Activated T-helper 1 cell treated with anti-CD3 and anti-CD28 coated beads, Interleukin-12 subunit alpha, Interleukin-12 subunit beta, Interleukin-2, Interleukin-4 antibody, amounts not matched to agents 30 ng/mL and 10 ng/mL and 1 ng/mL, durations not matched to agents 14 hours and 24 hours and 36 hours (primary cell): ENCODE results near the gene EFEMP1. TPM values are rescaled to one million over a fixed set of nuclear protein-coding genes. Genes with fewer than 3 reads are reported as not detected.

Source experiments
- DNase-seq: peaks from one replicate; pipeline ENCODE4 v3.0.0; 2021; ENCODE audit warnings: low spot score
- H3K27ac Mint-ChIP-seq: one replicate; pipeline ENCODE4 v1.8.0; 2021; ENCODE audit warnings: mild to moderate bottlenecking, mixed read lengths
- H3K27me3 Mint-ChIP-seq: one replicate; pipeline ENCODE4 v1.8.0; 2022; ENCODE audit warnings: mild to moderate bottlenecking, moderate library complexity, mixed read lengths; ENCODE audit not compliant: insufficient read depth
- H3K36me3 Mint-ChIP-seq: one replicate; pipeline ENCODE4 v1.8.0; 2021; ENCODE audit warnings: low read depth, mixed read lengths
- H3K4me1 Mint-ChIP-seq: one replicate; pipeline ENCODE4 v1.8.0; 2021; ENCODE audit warnings: low read depth, mixed read lengths
- H3K4me3 Mint-ChIP-seq: one replicate; pipeline ENCODE4 v1.8.0; 2021; ENCODE audit warnings: mild to moderate bottlenecking, moderate library complexity, mixed read lengths
- H3K9me3 Mint-ChIP-seq: one replicate; pipeline ENCODE4 v1.8.0; 2021; ENCODE audit warnings: mixed read lengths
- intact Hi-C: fragments of 100-400 bp; cut with micrococcal nuclease; formaldehyde crosslinking; loops from one replicate; pipeline ENCODE4 v1.15.1; 2024
- total RNA-seq: library from RNA; stranded (reverse); gene quantifications from 2 replicates; pipeline ENCODE4 v1.2.3, GENCODE V29; 2022

EFEMP1 gene
- total RNA-seq, 1 donor from 2014 or later: not detected

DNA sequence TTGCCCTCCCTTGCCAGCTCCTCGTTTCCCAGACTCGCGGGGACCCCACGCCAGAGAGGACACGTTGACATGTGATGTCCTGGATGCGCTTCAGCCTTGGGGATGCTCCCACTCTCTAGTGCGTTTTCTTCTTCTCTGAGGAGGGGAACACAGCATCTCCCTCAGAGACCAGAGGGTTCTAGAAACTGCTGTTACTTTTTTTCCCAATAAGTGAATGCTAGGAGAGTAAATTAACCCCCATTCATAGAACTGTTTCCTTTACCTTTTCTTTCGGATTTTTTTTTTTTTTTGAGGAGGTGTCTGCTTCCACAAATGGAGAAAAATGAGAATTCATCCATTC is 370 bp upstream of the EFEMP1 start:
- Mint-ChIP-seq H3K9me3 (no peaks in the 10 kb centered on the region), H3K4me3 (no peak overlapping the region), H3K4me1 (no peaks in the 10 kb centered on the region), H3K27me3 (peaks cover 29% of the 10 kb centered on the region), H3K27ac (no peak overlapping the region), H3K36me3 (no peaks in the 10 kb centered on the region)
- DNase-seq: no peak
- intact Hi-C loops: no loop called here

- no peaks in the 10 kb centered on the region for H3K36me3 Mint-ChIP-seq
- no peaks in the 10 kb centered on the region for H3K4me1 Mint-ChIP-seq
- H3K27ac Mint-ChIP-seq: no peak overlapping the region
- H3K9me3 Mint-ChIP-seq: no peaks in the 10 kb centered on the region
- peaks cover 27% of the 10 kb centered on the region for H3K27me3 Mint-ChIP-seq
- H3K4me3 Mint-ChIP-seq: no peak overlapping the region
- no peak for DNase-seq
- intact Hi-C loops: no loop called here
Measured at GRCh38 chr2:55922291-55922907, 1.2 kb downstream of the EFEMP1 start.

- Mint-ChIP-seq H3K27me3 (peaks cover 20% of the 10 kb centered on the region), H3K4me3 (no peak overlapping the region), H3K4me1 (no peaks in the 10 kb centered on the region), H3K9me3 (no peaks in the 10 kb centered on the region), H3K27ac (no peak overlapping the region), H3K36me3 (no peaks in the 10 kb centered on the region)
- intact Hi-C loops: no loop called here
- no peak for DNase-seq
Measured at GRCh38 chr2:55919574-55919973, 4.0 kb downstream of the EFEMP1 start.

- H3K4me3 Mint-ChIP-seq: no peak overlapping the region
- peaks cover 14% of the 10 kb centered on the region for H3K27me3 Mint-ChIP-seq
- H3K4me1 Mint-ChIP-seq: no peaks in the 10 kb centered on the region
- DNase-seq: no peak
- no peak overlapping the region for H3K27ac Mint-ChIP-seq
- no peaks in the 10 kb centered on the region for H3K9me3 Mint-ChIP-seq
- intact Hi-C loops: no loop called here
- no peaks in the 10 kb centered on the region for H3K36me3 Mint-ChIP-seq
Measured at GRCh38 chr2:55918856-55919255, 4.7 kb downstream of the EFEMP1 start.

DNA sequence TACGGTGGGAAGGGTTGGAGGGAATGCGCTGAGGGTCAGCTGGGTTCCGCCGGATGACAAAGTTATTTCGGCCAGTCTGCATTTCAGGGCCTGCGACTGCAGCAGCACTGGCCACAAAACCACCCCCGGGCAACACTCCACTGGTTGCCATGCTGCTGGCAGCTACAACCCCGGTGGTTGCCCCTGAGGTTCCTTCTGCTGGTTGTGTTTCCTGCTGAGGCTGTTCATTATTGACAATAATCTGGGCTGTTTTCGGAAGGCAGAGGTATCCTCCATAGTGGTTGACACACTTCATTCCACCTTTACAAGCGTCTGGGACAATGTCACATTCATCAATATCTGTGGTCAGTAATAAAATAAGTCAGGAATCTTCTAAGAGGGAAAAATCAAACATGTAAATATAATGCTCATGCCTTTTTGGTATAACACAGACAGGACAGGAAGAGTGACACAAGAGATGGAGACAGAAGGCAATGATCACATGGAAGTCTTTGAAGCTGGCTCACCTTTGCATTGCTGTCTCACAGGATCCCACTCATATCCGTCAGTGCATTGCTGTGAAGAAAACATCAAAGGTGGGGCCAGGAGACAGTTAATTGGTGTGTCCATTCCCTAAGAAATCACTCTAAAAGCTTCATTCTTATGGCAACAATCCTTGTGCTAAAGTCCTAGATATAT is 5.7 kb downstream of the EFEMP1 start:
- intact Hi-C loops: no loop called here
- H3K27me3 Mint-ChIP-seq: peaks cover 8% of the 10 kb centered on the region
- no peak overlapping the region for H3K27ac Mint-ChIP-seq
- H3K36me3 Mint-ChIP-seq: no peaks in the 10 kb centered on the region
- H3K4me1 Mint-ChIP-seq: no peaks in the 10 kb centered on the region
- no peak for DNase-seq
- H3K9me3 Mint-ChIP-seq: no peaks in the 10 kb centered on the region
- no peak overlapping the region for H3K4me3 Mint-ChIP-seq

GRCh38 chr2:55917117-55917516 is 6.5 kb downstream of the EFEMP1 start:
- Mint-ChIP-seq H3K27me3 (peaks cover 4% of the 10 kb centered on the region), H3K36me3 (no peaks in the 10 kb centered on the region), H3K4me3 (no peak overlapping the region), H3K4me1 (no peaks in the 10 kb centered on the region), H3K9me3 (no peaks in the 10 kb centered on the region), H3K27ac (no peak overlapping the region)
- intact Hi-C loops: no loop called here
- DNase-seq: no peak

DNA sequence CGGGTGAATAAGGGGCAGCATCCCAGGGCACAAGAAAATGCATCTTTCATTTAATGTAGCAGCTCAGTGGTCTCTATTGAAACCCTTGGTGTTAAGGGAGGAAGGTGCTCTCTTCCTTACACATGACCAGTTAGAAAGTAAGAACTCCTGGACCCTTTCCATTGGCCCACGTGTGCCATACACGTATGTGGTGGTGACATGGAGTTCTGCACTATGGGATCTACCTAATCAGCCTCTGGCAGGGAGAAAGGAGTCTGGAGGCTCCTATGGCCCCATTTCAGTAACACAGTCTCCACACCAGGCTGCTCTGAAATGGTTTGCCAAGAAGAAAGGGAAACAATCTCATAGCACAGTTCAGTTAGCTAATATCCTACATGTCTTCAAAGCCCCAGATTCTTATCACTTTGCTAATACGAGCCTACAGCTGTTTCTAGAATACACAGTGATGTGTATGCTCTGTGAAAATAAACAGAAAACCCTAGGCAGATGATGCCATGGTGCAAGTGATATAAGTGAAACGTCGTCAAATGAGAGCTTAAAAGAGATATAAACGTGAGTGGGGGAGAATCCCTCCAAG is 7.0 kb downstream of the EFEMP1 start:
- Mint-ChIP-seq H3K27ac (no peak overlapping the region), H3K27me3 (no peaks in the 10 kb centered on the region), H3K36me3 (no peaks in the 10 kb centered on the region), H3K4me3 (no peak overlapping the region), H3K9me3 (no peaks in the 10 kb centered on the region), H3K4me1 (no peaks in the 10 kb centered on the region)
- DNase-seq: no peak
- intact Hi-C loops: no loop called here

DNA sequence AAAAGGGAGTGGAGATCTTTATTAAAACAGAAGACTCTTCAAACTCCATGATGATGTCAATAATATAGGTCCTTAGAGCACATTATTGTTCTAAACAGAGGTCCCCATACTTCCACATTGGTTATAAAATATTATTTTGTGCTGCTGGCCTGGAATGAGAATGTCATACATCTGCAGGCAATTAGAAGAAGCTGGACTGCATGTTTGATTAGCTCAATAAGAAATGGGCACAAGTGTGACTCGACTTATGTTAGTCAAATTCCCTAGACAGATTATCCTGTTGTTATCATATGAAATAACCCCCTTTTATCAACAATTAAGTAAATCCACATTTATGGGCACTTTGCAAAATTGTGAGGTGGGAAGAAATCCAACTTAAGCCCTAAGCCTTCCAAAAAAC is 8.8 kb downstream of the EFEMP1 start:
- no peaks in the 10 kb centered on the region for H3K27me3 Mint-ChIP-seq
- H3K27ac Mint-ChIP-seq: no peak overlapping the region
- intact Hi-C loops: no loop called here
- H3K36me3 Mint-ChIP-seq: no peaks in the 10 kb centered on the region
- no peak overlapping the region for H3K4me3 Mint-ChIP-seq
- no peaks in the 10 kb centered on the region for H3K4me1 Mint-ChIP-seq
- no peak for DNase-seq
- no peaks in the 10 kb centered on the region for H3K9me3 Mint-ChIP-seq

- DNase-seq: no peak
- Mint-ChIP-seq H3K9me3 (no peaks in the 10 kb centered on the region), H3K4me1 (no peaks in the 10 kb centered on the region), H3K4me3 (no peak overlapping the region), H3K27me3 (no peaks in the 10 kb centered on the region), H3K27ac (no peak overlapping the region), H3K36me3 (no peaks in the 10 kb centered on the region)
- intact Hi-C loops: no loop called here
Measured at GRCh38 chr2:55912926-55913325, 10.7 kb downstream of the EFEMP1 start.

DNA sequence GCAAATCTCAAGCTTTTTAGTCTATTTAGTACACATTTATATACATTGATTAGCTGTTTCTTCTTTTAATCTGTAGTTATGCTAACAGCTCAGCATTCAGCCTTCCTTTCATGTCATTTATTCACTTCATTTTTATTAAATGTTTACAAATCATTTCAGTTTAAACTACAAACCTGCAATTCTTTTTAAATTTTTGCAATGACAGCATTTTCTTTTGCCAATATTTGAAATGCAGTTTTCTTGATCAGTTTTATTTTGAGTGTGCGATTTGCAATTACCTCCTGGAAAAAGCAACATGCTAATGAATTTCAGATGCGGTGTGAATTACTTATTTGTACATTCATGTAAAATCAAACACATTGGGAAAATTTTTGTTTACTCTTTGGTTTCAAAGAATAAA is 13.5 kb downstream of the EFEMP1 start:
- H3K36me3 Mint-ChIP-seq: no peaks in the 10 kb centered on the region
- no peaks in the 10 kb centered on the region for H3K27me3 Mint-ChIP-seq
- intact Hi-C loops: no loop called here
- H3K4me3 Mint-ChIP-seq: no peak overlapping the region
- H3K4me1 Mint-ChIP-seq: no peaks in the 10 kb centered on the region
- H3K27ac Mint-ChIP-seq: no peak overlapping the region
- H3K9me3 Mint-ChIP-seq: no peaks in the 10 kb centered on the region
- no peak for DNase-seq

- no peaks in the 10 kb centered on the region for H3K4me1 Mint-ChIP-seq
- intact Hi-C loops: no loop called here
- H3K36me3 Mint-ChIP-seq: no peaks in the 10 kb centered on the region
- no peaks in the 10 kb centered on the region for H3K27me3 Mint-ChIP-seq
- H3K4me3 Mint-ChIP-seq: no peak overlapping the region
- no peak overlapping the region for H3K27ac Mint-ChIP-seq
- DNase-seq: no peak
- H3K9me3 Mint-ChIP-seq: no peaks in the 10 kb centered on the region
Measured at GRCh38 chr2:55907686-55908085, 15.9 kb downstream of the EFEMP1 start.

DNA sequence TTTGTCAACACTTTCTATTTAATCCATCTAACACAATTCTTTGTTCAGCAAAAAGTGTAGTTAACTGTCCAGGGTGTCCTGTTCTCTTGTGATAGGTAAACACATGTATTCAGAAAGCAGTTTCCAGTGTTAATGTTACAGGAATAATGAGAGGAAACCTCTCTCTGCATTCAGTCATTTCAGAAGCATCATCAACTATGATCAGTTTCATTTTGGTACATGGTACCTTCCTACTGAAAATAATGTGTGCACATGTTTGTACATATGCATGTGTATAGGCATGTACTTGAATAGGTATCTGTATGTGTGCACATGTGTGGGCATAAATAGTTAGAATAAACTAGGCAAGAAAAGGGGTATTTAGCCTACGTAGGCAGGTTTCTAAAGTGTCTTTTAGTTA is 16.6 kb downstream of the EFEMP1 start:
- H3K36me3 Mint-ChIP-seq: no peaks in the 10 kb centered on the region
- H3K4me3 Mint-ChIP-seq: no peak overlapping the region
- H3K27ac Mint-ChIP-seq: no peak overlapping the region
- H3K27me3 Mint-ChIP-seq: no peaks in the 10 kb centered on the region
- no peak for DNase-seq
- no peaks in the 10 kb centered on the region for H3K9me3 Mint-ChIP-seq
- no peaks in the 10 kb centered on the region for H3K4me1 Mint-ChIP-seq
- intact Hi-C loops: no loop called here

- H3K27ac Mint-ChIP-seq: no peak overlapping the region
- H3K4me3 Mint-ChIP-seq: no peak overlapping the region
- no peak for DNase-seq
- no peaks in the 10 kb centered on the region for H3K9me3 Mint-ChIP-seq
- no peaks in the 10 kb centered on the region for H3K4me1 Mint-ChIP-seq
- no peaks in the 10 kb centered on the region for H3K27me3 Mint-ChIP-seq
- no peaks in the 10 kb centered on the region for H3K36me3 Mint-ChIP-seq
- intact Hi-C loops: no loop called here
Measured at GRCh38 chr2:55903727-55904126, 19.9 kb downstream of the EFEMP1 start.
